Smooth muscle cell of the brain vasculature (primary cell): ENCODE data around the gene CEND1.

ENCODE experiments used
- DNase-seq: peaks from one replicate; pipeline ENCODE4 v3.0.0-alpha.2; 2012; ENCODE audit warnings: low read depth, low spot score

The CEND1 gene

GRCh38 chr11:811446-812245 is 21.8 kb upstream of the CEND1 start:
- DNase-seq = no peak

DNA sequence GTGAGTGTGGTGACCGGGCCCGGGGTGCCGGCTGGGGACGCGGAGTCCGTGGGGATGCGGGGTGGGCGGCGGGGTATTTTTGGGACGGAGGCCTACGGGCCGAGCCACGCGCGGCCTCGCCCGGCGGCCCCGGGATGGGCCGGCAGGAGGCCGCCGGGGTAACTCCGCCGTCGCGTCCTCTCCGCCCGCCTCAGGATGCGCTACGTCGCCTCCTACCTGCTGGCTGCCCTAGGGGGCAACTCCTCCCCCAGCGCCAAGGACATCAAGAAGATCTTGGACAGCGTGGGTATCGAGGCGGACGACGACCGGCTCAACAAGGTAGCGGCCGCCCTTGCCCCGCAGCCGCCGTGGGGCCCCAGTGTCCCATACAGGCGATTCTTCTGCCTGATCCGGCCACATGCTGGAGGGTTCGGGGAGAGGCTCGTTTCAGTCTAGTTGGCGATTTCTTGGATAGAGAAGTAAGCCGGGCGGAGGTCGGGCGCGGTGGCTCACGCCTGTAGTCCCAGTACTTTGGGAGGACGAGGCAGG is 20.2 kb upstream of the CEND1 start:
- no peak for DNase-seq

- DNase-seq = peak; percentile 94
Observed at GRCh38 chr11:809287-810039, 19.6 kb upstream of the CEND1 start, which contains the start of gene RPLP2. TSS of gene RPLP2 (plus strand) at chr11:809967. CDS start at chr11:810235, 268 bp downstream.

DNA sequence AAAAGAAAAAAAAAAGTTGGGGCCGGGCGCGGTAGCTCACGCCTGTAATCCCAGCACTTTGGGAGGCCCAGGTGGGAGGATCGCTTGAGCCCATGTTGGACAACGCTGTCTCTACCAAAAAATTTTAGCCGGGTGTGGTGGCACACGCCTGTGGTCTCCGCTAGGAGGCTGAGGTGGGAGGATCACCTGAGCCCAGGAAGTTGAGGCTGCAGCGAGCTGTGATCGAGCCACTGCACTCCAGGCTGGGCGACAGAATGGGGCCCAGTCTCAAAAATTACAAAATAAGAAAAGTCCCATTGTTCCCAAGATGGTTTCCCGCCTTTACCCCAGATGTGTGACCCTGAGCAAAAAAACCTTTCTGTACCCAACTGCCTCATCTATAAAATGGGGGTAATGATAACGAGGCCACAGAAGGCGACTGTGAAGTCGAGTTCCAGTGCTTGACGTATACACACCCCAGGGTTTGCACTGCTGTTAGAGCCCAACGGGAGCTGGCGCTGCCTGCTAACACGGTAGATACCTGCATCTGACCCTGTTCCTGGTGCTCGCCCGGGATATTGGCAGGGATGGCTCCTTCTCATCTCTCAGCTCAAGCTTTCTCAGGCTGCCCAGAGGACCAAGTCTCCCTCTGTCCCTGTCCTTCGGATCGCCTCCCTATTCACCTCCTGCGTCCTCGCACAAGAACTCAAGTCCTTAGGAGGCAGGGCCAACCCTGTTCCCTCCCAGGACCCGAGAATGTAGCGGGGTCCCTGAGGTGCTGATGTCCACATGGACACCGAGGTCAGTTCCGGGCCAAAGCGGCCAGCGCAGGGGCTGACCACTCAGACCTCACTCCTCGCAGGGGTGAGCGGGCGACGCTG is 18.8 kb upstream of the CEND1 start:
- no peak for DNase-seq

DNA sequence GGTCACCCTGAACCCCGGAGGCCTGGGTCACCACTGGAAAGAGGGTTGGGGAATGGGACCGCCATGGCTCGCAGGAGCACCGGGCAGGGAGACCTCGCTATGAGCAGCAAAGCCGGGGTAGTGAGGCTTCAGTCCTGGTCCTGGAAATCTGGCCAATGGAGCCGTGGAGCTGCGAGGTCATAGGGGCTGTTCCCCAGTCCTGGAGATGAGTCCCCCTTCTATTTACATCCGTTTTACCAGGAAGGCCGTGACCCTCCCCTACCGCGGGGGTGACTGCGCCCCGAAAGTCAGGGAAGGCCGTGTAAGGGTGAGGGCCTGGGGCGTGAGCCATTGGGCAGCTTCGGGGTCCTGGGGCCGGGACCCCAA is 14.7 kb upstream of the CEND1 start:
- no peak for DNase-seq

DNA sequence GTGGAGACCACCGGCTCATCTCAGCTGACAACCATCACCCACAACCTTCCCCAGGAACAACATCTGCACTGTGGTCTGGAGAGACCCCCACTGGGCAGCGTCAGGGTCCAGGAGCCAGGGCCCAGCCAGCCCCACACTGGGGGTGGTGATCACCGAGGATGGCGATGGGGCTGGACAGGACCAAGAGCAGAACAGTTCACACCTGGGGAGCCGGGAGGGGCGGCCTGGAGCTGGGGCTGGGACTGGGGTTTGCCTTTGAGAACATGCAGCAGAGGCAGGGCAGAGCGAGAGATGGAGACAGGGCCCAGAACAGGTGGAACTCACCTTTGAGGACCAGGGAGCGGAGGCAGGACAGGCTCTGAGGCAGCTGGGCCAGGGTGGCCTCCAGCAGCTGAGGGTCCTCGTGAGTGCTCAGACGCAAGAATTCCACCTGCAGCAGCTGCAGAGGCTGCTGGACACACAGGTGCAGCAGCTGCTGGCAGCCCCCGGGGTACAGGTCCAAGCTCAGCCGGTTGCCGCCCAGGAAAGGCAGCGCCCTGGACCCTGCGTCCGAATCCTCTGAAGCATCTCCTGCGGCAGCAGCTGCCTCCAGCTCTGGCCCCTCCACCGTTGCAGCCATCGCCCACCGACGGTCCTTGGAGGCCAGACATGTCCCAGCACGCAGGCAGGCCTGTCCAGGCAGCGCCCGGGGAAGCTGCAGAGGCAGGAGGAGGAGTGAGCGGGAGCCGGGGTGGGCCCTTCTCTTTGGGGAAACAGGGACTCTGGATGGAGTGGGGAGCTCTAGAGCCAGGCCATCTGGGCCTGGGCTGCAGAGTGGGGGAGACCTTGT is 14.1 kb upstream of the CEND1 start:
- no peak for DNase-seq

DNA sequence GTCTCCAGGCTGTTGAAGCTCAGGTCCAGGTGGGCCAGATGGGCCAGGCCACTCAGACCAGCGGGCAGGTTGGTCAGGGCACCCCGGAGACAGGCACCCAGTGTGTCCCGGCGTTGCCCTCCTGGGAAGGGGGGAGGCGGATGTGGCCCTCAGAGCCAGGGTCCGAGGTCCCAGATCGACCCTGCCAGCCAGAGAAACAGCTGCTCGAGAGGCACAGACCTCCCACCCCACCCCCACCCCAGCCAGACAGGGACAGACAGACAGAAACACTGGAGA is 13.5 kb upstream of the CEND1 start:
- no peak for DNase-seq

- DNase-seq = no peak
Observed at GRCh38 chr11:802693-803466, 13.0 kb upstream of the CEND1 start.

DNA sequence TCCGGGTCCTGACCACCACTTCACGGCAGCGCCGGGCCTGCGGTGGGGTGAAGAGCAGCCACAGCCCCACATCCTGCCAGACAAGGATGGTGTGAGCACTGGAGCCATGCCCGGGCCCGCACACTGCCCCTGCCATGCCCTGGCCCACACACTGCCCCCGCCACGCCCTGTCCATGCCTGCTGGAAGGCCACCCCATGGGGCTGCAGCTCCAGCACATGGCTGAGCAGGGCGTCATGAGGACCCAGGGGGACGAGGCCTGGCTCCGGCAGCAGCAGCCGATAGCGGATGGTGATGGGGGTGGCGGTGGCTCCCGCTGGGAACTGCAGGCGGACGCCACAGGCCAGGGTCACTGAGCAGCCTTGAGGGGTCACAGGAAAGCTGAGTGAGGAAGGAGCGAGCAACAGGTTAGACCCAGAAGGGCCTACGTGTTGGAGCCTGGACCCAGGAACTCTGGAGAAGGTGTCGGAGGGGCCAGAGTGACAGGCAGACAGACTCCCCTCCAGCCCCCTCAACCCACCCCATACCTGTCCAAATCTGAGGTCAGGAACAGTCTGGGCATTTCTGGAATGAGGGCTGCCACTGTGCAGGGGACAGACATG is 12.2 kb upstream of the CEND1 start:
- no peak for DNase-seq

DNA sequence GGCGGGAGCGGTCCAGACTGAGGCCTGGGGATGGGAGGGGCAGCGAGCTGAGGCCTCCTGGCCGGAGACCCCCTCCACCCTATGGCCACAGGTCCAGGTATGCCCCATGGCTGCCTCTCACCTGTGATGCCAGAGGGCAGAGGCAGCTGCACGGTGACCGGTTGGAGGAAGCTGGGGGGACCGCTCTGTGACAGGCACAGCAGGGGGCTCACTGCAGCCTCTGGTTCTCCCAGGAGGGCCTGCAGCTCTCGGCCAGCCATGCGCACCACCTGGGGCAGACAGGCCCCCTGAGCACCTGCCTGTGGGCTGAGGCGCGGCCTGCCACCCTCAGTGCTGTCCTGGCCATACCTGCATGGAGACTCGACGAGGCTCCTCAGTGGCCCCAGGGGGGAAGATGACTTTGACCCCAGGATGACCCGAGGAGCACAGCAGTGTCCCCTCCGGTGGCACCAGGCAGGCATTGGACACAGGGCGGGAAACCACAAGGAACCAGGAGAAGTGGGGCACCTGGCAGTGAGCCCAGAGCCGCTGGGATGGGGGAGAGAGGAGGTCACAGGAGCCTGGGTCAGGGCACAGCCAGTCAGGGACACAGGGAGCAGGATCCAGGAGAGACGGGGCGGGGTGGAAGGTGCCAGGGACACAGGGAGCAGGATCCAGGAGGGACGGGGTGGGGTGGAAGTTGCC is 11.3 kb upstream of the CEND1 start:
- no peak for DNase-seq

GRCh38 chr11:800473-800872 is 10.6 kb upstream of the CEND1 start:
- DNase-seq = no peak

GRCh38 chr11:799641-800316 is 9.9 kb upstream of the CEND1 start:
- no peak for DNase-seq

DNA sequence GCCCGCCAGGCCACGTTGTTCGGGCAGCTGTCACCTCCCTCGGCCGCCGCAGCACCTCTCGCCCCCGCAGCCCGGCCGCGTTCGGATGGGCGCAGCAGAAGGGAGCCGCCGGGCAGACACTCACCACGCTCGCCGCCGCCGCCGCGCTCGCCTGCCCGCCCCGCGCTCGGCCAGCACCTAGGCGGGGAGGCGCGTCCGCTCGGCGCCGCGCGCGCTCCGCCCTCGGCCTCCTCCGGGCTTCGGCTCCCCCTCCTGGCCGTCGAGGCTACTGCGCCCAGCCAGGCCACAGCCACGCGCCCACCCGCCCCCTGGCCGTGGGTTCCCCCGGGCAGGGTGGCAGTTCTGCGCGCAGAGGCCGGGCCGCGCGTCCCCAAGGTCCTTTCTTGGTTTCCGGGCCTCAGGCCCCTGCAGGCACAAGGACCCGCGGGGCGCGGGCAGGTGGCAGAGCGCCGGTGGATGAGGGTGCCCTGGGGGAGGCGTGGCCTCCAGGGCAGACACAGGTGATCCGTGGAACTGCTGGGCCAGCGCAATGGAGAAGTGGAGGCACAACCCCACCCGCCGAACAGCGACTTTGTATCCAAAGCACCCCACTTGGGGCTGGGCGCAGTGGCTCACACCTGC is 8.3 kb upstream of the CEND1 start, which contains the start of gene SLC25A22:
Gene SLC25A22 (minus strand): TSS at position 189 of the 621 bp plus-strand sequence. CDS start 3,275 bp downstream, outside the sequence.
- DNase-seq = peak; percentile 31

DNA sequence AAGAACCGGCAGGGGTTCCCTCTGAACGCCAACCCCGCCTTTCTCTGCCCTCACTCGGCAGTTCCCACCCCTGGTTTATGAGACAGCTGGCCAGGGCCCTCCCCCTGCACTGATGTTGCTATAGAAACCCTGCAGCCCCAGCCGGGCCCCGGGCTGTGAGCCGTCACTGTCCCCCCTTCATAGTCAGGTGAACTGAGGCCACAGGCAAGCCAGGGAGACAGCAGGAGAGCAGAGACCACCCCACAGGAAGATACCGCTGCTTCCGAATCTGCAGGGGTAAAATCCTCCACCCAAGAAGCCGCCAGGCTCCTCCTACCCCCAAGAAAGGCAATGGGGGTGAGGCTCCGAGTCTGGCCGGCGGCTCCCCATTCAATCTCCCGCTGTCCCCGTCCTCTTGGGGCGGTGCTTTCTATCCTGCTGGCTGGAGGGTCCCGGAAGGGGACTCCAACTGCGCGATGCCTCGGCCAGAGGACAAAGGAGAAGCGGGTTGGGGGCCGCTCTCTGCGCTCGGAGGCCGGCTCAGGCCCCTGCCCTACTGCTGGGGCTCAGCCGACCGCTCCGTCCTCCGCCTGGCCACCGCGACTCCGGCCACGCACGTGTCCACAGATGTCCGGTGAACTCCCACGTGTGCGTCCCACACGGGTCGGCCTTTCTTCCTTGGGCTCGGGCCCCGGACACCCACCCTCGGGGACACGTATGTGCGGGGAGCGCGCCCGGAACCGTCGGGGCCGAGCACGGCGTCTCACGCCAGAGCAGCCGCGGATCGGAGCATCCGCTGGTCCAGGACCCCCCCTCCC is 7.6 kb upstream of the CEND1 start:
- peak; percentile 71 for DNase-seq

DNA sequence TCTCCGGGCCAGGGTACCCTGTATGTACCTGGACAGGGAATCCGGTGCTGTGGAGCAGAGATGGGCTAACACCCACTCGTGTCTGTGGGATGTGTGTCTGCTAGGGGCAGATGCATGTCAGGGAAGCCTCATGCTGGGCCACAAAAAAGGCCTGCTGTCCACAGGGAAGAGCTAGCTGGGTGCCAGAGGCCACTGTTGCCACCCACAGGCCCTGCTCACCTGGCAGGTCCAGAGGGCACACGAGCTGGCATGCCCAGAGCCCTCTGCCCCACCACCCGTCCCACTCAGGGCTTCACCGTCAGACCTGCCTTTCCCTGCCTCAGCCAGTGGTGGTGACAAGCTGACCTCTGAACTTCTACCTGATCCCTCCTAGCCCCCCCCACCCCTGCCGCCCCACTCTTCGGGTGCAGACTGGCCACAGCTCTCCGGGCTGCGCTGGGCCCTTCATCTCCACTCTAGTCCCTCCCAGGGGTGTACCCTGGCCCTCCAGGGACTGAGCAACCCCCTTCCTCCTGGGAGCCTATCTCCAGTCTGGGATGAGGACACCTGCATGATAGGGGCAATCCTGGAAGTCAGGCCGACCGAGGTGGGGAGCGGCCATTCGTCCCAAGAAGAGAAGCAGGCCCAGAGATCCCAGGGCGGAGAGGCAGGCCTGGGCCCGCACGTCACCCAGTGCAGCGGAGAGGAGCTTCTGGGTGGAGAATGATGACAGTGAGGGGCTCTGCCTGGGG is 6.8 kb upstream of the CEND1 start:
- no peak for DNase-seq

GRCh38 chr11:795634-796564 is 6.0 kb upstream of the CEND1 start:
- peak; percentile 46 for DNase-seq
